ENCODE results near the gene ATP8B2.
"Not testable (repeated sequence)": the region's sequence is repeated elsewhere in the genome, so short reads cannot be mapped to it uniquely, and the experiment has no call there.

ATP8B2 gene

GRCh38 chr1:154324669-154325582 is at the start of gene ATP8B2:
TSS of gene ATP8B2 (plus strand) at chr1:154325525. CDS start at chr1:154328142, 2,617 bp downstream.
- Mint-ChIP-seq H3K27me3 (ENCODE audit: low read depth, poor library complexity) (peaks cover 41% of the 10 kb centered on the region), H3K4me3 (peak within 1 kb of the TSS; percentile 95), H3K36me3 (ENCODE audit: low read depth) (no peaks in the 10 kb centered on the region), H3K27ac (peak within 1 kb of the TSS; percentile 95), H3K4me1 (peaks cover 38% of the 10 kb centered on the region), H3K9me3 (no peaks in the 10 kb centered on the region)
- peak; percentile 95 for TF ChIP-seq CTCF (IDR thresholded peaks at IDR 0.05)
- DNase-seq = peak; percentile 89

- Mint-ChIP-seq H3K27me3 (ENCODE audit: low read depth, poor library complexity) (peaks cover 7% of the 10 kb centered on the region), H3K4me1 (peaks cover 20% of the 10 kb centered on the region), H3K9me3 (no peaks in the 10 kb centered on the region), H3K27ac (no peak overlapping the region), H3K4me3 (no peak overlapping the region), H3K36me3 (ENCODE audit: low read depth) (peaks cover 20% of the 10 kb centered on the region)
- peak; percentile 15 for TF ChIP-seq CTCF (IDR thresholded peaks at IDR 0.05)
- DNase-seq = no peak
These were observed 48.5 kb upstream of the ATP8B2 start for GRCh38 chr1:154276797-154277196.

GRCh38 chr1:154287591-154287990 is 37.7 kb upstream of the ATP8B2 start:
- H3K4me3 Mint-ChIP-seq; H3K27ac Mint-ChIP-seq; H3K27me3 Mint-ChIP-seq (ENCODE audit: low read depth, poor library complexity); H3K36me3 Mint-ChIP-seq (ENCODE audit: low read depth); H3K4me1 Mint-ChIP-seq; DNase-seq: not testable (repeated sequence)
- H3K9me3 Mint-ChIP-seq = peaks cover 12% of the 10 kb centered on the region

GRCh38 chr1:154288661-154289060 is 36.7 kb upstream of the ATP8B2 start:
- Mint-ChIP-seq H3K27me3 (ENCODE audit: low read depth, poor library complexity) (peaks cover 8% of the 10 kb centered on the region), H3K27ac (no peak overlapping the region), H3K36me3 (ENCODE audit: low read depth) (peaks cover 5% of the 10 kb centered on the region)

GRCh38 chr1:154290921-154291320 is 34.4 kb upstream of the ATP8B2 start:
- H3K27ac Mint-ChIP-seq = no peak overlapping the region
- peaks cover 35% of the 10 kb centered on the region for H3K9me3 Mint-ChIP-seq
- no peaks in the 10 kb centered on the region for H3K4me1 Mint-ChIP-seq
- peaks cover 11% of the 10 kb centered on the region for H3K36me3 Mint-ChIP-seq (ENCODE audit: low read depth)
- TF ChIP-seq CTCF (IDR thresholded peaks at IDR 0.05) = no peak
- H3K4me3 Mint-ChIP-seq = no peak overlapping the region
- no peak for DNase-seq
- H3K27me3 Mint-ChIP-seq (ENCODE audit: low read depth, poor library complexity) = peaks cover 11% of the 10 kb centered on the region

More at GRCh38 chr1:154288661-154289060, 36.7 kb upstream of the ATP8B2 start:
- no peak overlapping the region for H3K4me3 Mint-ChIP-seq
- peaks cover 15% of the 10 kb centered on the region for H3K9me3 Mint-ChIP-seq
- no peak for DNase-seq
- no peak for TF ChIP-seq CTCF (IDR thresholded peaks at IDR 0.05)
- no peaks in the 10 kb centered on the region for H3K4me1 Mint-ChIP-seq

- peaks cover 11% of the 10 kb centered on the region for H3K36me3 Mint-ChIP-seq (ENCODE audit: low read depth)
- no peak for DNase-seq
- no peak overlapping the region for H3K27ac Mint-ChIP-seq
- H3K4me1 Mint-ChIP-seq = no peaks in the 10 kb centered on the region
- TF ChIP-seq CTCF (IDR thresholded peaks at IDR 0.05) = no peak
- H3K4me3 Mint-ChIP-seq = no peak overlapping the region
- peaks cover 48% of the 10 kb centered on the region for H3K9me3 Mint-ChIP-seq
- peaks cover 15% of the 10 kb centered on the region for H3K27me3 Mint-ChIP-seq (ENCODE audit: low read depth, poor library complexity)
These were observed 29.7 kb upstream of the ATP8B2 start for GRCh38 chr1:154295408-154296235.
